Muscle of back (tissue), 13 donors: ENCODE results near the gene OSBP. TPM values are rescaled to one million over a fixed set of nuclear protein-coding genes. Genes with fewer than 3 reads are reported as not detected.
"Not testable (repeated sequence)": the region's sequence is repeated elsewhere in the genome, so short reads cannot be mapped to it uniquely, and the experiment has no call there.

ENCODE experiments used
- DNase-seq, 3 donors: peaks; one replicate each; pipeline versions ENCODE4 v3.0.0 to v3.0.0-alpha.2; 2013
- long read RNA-seq, 9 donors: transcript quantifications; one replicate each; lab custom pipeline, GENCODE V29; 2026
- polyA plus RNA-seq, 10 donors: library from polyadenylated mRNA; unstranded; fragments of 120-200 nt; gene quantifications; one replicate each; pipeline ENCODE4 v1.2.1, GENCODE V29; 2013; ENCODE audit not compliant: insufficient read length in 10 of 10

OSBP gene, protein sequence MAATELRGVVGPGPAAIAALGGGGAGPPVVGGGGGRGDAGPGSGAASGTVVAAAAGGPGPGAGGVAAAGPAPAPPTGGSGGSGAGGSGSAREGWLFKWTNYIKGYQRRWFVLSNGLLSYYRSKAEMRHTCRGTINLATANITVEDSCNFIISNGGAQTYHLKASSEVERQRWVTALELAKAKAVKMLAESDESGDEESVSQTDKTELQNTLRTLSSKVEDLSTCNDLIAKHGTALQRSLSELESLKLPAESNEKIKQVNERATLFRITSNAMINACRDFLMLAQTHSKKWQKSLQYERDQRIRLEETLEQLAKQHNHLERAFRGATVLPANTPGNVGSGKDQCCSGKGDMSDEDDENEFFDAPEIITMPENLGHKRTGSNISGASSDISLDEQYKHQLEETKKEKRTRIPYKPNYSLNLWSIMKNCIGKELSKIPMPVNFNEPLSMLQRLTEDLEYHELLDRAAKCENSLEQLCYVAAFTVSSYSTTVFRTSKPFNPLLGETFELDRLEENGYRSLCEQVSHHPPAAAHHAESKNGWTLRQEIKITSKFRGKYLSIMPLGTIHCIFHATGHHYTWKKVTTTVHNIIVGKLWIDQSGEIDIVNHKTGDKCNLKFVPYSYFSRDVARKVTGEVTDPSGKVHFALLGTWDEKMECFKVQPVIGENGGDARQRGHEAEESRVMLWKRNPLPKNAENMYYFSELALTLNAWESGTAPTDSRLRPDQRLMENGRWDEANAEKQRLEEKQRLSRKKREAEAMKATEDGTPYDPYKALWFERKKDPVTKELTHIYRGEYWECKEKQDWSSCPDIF
- 10 to 100 TPM; 42.7 to 64.8 (median 47.5) TPM for polyA plus RNA-seq
- long read RNA-seq, donor 1, full-length matches to known transcripts, result 4 of 4 reads
- long read RNA-seq, donor 1, partial matches to known transcripts, result 0 of 4 reads
- long read RNA-seq, donor 1, other reads (novel, unspliced or antisense), result 0 of 4 reads
- long read RNA-seq, donor 2, full-length matches to known transcripts, result 3 of 3 reads
- long read RNA-seq, donor 2, partial matches to known transcripts, result 0 of 3 reads
- long read RNA-seq, donor 2, other reads (novel, unspliced or antisense), result 0 of 3 reads
- long read RNA-seq, donor 3, result 0 reads
- long read RNA-seq, donor 4, full-length matches to known transcripts, result 3 of 3 reads
- long read RNA-seq, donor 4, partial matches to known transcripts, result 0 of 3 reads
- long read RNA-seq, donor 4, other reads (novel, unspliced or antisense), result 0 of 3 reads
- long read RNA-seq, donor 5, full-length matches to known transcripts, result 3 of 31 reads
- long read RNA-seq, donor 5, partial matches to known transcripts, result 28 of 31 reads
- long read RNA-seq, donor 5, other reads (novel, unspliced or antisense), result 0 of 31 reads
- long read RNA-seq, donor 6, full-length matches to known transcripts, result 5 of 5 reads
- long read RNA-seq, donor 6, partial matches to known transcripts, result 0 of 5 reads
- long read RNA-seq, donor 6, other reads (novel, unspliced or antisense), result 0 of 5 reads
- long read RNA-seq, donor 7, full-length matches to known transcripts, result 4 of 4 reads
- long read RNA-seq, donor 7, partial matches to known transcripts, result 0 of 4 reads
- long read RNA-seq, donor 7, other reads (novel, unspliced or antisense), result 0 of 4 reads
- long read RNA-seq, donor 8, full-length matches to known transcripts, result 1 of 1 reads
- long read RNA-seq, donor 8, partial matches to known transcripts, result 0 of 1 reads
- long read RNA-seq, donor 8, other reads (novel, unspliced or antisense), result 0 of 1 reads
- long read RNA-seq, donor 9, result 0 reads

GRCh38 chr11:59615637-59616395, at the start of gene OSBP:
Gene OSBP (minus strand): TSS chr11:59615774. CDS start chr11:59615664, 110 bp downstream.
- DNase-seq, result peak; percentile 100

- DNase-seq, result no peak
These were observed 45.0 kb upstream of the OSBP start for GRCh38 chr11:59660621-59661020.

- no peak for DNase-seq
These were observed 44.4 kb upstream of the OSBP start for GRCh38 chr11:59659981-59660380.

DNA sequence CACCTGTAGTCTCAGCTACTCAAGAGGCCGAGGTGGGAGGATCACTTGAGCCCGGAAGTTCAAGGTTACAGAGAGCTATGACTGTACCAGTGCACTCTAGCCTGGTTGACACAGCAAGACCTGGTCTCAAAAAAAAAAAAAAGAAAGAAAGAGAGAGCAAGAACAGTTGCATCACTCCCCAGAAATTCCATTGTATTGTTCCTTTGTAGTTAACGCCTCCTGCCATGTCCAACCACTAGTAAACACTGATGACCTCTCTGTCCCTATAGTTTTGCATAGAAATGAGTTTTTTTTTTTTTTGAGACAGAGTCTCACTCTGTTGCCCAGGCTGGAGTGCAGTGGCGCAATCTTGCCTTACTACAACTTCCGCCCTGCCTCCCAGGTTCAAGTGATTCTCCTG, 42.5 kb upstream of the OSBP start:
- no peak for DNase-seq

DNA sequence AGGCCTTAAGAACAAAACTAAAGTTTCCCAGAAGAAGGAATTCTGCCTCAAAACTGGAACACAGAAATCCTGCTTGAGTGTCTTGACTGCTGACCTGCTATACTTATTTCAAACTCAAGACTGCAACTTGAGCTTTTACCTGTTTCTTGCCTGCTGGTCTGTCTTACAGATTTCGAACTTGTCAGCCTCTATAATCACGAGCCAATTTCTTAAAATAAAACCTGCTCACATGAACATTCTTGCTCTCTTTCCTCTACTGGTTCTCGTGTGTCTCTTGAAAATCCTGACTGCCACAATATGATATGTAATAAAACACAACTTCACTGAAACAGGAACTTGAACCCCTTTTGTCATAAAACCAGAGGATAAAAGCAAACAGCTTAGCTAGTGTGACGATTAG, 39.3 kb upstream of the OSBP start:
- no peak for DNase-seq

DNA sequence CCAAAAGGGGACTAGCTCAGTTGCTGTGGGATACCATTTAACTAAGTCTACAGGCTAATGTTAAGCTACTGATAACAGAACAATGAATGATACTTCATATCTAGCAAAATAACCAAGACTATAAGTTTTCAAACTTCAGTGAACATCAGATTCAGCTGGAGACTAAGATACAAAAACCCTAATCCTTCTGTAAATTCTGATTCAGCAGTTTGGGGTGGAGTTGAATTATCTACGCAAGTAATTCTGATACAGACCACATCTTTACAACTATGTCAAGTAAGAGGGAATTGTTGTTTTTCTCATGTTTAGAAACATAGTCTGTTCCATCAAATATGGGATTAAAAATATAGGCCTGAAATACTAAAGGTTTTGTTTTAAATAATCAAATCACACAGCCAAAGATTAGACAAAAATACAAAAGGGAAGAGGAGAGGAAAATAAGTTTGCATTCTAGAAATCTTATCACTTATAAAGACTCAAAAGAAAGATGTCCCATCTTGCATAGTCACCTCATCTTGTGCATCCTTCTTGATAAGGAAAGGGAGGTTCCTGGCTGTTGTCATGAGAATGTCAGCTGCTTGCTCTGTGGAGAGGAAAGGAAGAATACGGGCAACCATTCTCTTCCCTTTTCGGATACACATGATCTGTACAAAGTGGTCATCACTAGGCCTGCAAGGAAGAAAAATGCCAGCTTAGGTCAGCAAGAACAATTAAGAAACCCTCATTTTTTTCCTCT, 31.8 kb upstream of the OSBP start:
- DNase-seq, result no peak

DNA sequence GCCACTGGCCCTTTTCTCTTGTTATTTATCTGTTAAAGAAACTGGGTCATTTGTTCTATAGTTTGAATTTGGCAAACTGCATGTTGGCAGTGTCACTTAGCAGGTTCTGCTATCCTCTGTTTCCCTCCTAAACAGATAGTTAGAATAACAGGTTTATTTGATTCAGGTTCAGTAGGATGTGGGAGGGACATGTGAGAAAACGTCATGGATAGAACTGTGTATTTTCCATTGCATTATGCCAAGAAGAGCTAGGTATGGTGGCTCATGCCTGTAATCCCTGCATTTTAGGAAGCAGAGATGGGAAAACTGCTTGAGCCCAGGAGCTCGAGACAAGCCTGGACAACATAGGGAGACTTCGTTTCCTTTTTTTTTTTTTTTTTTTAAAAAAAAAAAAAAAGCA, 29.0 kb upstream of the OSBP start:
- DNase-seq, result no peak

DNA sequence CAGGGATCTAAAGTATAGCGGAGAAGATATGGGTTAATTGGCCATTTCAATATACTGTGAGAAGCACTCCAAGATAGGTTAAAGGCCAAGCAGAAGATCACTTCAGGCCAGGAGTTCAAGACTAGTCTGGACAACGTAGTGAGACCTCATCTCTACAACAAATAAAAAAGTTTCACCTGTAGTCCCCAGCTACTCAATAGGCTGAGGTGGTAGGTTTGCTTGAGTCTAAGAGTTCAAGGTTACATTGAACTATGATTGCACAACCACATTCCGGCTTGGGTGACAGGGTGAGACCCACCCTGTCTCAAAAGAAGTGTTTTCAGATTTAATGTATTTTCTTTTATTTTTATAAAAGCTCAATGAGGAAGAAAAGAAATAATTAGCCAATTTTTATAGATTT, 27.8 kb upstream of the OSBP start:
- no peak for DNase-seq

- no peak for DNase-seq
These were observed 25.6 kb upstream of the OSBP start for GRCh38 chr11:59641156-59641555.

DNA sequence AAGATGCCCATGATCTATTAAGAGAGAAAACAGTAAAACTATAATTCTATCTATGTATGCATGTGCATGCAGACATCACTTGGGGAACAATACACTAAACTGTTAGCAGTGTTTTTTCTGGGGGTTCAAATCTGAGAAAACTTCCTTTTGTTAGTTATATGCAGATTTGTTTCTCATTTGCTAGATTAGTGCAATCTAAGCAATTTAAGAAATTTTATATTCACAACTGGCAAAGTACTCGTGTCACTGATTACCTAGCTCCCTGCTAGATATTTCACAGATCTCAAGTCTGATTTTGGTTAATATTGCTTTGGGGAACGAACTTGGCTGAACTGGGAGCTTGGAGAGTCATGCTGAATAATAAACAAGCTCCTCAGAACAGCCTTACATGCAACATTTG, 14.9 kb upstream of the OSBP start:
- DNase-seq, result no peak

GRCh38 chr11:59629996-59630395, 14.4 kb upstream of the OSBP start:
- no peak for DNase-seq

DNA sequence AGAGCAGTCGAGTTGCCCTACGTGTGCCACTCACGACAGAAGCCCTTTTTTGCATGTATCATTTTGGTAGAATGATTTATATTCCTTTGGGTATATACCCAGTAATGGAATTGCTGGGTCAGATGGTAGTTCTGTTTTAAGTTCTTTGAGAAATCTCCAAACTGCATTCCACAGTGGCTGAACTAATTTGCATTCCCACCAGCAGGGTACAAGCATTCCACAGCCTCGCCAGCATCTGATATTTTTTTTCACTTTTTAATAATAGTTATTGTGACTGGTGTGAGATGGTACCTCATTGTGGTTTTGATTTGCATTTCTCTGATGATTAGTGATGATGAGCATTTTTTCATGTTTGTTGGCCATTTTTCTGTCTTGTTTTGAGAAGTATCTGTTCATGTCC, 11.4 kb upstream of the OSBP start:
- DNase-seq, result not testable (repeated sequence)

DNA sequence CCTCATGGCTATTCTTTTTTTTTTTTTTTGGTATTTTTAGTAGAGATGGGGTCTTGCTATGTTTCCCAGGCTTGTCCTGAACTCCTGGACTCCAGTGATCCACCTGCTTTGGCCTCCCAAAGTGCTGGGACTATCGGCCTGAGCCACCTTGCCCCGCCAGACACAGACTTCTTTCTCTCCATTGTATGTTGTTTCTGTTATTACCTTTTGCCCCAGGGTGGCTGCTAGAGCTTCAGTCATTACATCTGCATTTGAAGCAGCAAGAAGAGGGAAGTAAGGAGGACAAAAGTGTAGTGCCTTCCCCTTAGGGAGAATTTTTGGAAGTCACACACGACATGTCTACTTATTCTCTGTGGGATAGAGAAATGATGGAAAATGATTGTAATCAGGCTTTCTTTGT, 10.1 kb upstream of the OSBP start:
- DNase-seq, result no peak

GRCh38 chr11:59617876-59618275, 2.3 kb upstream of the OSBP start:
- DNase-seq, result no peak

- no peak for DNase-seq
These were observed 915 bp upstream of the OSBP start for GRCh38 chr11:59616396-59616982.

DNA sequence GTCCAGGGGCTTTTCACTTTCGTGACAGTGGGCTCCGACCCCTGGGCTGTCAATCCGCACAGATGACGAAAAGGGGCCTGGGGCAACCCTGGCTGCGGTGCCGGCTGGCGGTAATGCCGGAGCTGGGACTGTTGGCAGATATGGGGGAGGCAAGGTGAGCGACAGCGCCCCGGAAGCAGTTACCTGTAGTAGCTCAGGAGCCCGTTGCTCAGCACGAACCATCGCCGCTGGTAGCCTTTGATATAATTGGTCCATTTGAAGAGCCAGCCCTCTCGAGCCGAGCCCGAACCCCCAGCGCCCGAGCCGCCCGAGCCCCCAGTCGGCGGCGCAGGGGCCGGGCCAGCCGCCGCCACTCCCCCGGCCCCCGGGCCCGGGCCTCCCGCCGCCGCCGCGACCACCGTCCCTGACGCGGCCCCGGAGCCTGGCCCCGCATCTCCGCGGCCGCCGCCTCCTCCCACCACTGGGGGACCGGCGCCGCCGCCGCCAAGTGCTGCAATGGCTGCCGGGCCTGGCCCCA, 396 bp downstream of the OSBP start:
- peak in 1 of 3 donors; percentile 31 for DNase-seq

DNA sequence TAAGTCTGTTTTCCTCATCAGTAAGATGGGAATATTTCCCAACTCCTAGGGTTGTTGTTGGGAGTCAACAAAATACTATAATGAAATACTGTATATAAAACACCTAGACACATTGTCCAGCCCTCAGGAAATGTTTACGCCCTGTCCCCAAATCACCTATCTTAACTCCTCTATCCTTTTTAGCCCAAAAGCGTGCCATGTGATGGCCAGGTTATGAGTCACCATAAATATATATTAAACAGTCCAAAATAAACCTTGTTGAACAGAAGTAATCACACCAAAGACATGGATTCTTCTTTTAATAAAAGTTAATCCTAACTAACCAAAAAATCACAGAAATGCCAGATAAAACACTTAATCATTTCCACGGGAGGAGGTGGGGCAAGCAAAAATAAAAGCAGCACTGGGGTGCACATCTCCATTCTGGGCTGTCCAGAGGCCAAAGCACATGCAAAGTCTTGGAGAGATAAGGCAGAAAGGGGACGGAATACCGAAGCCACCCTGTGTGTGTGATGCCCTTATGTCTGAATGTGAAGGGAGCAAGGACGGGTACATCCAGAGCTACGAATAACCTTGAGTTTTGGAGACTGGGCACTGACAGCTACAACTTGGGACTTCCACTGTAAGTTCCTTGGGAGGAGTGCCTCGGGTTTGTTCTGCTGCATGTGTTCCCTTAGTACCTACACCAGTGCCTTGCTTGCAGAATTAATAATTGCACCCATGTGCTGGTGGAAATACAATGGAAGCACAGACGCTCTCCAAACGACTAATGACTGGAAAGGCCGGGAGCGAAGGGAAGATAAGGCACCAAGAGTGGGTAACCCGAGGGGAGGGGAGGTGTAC, 1.1 kb downstream of the OSBP start:
- peak in 2 of 3 donors; percentile 12 to 51 for DNase-seq
